RPMI7951 (cell line): ENCODE results near the gene LENG1. TPM values are rescaled to one million over a fixed set of nuclear protein-coding genes. Genes with fewer than 3 reads are reported as not detected.

Experiments
- DNase-seq: peaks from one replicate; pipeline ENCODE4 v3.0.0-alpha.2; 2012; ENCODE audit warnings: low read depth
- total RNA-seq: library from RNA; depleted of rRNA; stranded (reverse); fragments of >200 nt; shearing (Covaris generic); gene quantifications from 2 replicates; pipeline ENCODE4 v1.2.3, GENCODE V29; 2014

The LENG1 gene
- total RNA-seq, 1 experiment from 2014 or later = 13.1 TPM

DNA sequence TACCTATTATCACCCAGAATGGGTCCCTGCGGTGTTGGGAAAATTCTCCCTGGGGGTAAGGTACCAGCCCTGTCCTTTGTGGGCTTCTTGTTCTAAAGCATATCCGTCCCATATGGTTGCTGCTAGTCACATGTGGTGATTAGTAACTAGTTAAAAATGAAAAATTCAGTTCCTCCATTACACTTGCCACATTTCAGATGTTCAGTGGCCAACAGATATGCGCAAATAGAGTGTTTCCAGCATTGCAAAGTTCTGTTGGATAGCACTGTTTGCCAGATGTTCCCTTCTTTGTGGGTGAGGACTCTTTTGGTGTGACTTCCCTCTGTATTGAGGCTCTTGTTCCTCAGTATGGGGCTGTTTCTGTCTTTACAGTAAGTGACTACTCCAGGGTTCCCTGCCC is 18.2 kb downstream of the LENG1 start:
- no peak for DNase-seq

DNA sequence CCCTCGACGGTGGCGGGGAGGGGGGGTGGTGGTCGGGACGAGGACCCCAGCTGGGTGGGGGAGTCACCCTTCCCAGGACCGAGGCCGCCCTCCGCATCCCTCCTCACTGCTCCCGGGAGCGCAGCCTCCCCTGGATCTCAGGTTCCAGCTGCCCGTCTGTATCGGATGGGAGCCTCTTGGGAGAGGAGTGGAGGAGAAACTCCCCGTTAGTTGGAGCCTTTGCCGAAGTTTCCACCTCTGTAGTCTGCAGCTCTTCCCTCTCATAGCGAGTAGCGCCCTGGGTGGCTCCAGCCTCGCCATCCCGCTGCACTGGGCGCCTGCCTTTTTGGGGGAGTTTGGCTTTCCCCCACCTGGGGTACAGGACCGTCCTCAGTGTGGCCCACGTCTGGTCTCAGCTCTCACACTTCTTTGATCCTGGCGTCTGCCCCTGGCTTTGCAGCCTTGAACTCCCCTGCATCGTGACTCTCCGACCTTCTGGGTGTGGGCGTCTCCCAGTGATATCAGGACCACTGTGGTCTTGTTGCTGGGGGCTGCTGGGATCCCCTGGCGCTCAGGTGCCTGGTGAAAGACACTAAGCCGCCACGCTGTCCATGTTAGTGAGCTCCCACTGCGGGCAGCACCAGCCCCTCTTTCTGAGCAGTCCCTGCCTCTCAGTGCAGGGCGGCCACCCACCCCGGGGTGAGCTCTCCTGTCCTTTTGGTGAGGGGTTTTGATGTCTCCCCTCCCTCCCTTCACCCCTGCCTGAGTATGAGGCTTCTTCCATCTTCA is 20.8 kb downstream of the LENG1 start:
- no peak for DNase-seq

DNA sequence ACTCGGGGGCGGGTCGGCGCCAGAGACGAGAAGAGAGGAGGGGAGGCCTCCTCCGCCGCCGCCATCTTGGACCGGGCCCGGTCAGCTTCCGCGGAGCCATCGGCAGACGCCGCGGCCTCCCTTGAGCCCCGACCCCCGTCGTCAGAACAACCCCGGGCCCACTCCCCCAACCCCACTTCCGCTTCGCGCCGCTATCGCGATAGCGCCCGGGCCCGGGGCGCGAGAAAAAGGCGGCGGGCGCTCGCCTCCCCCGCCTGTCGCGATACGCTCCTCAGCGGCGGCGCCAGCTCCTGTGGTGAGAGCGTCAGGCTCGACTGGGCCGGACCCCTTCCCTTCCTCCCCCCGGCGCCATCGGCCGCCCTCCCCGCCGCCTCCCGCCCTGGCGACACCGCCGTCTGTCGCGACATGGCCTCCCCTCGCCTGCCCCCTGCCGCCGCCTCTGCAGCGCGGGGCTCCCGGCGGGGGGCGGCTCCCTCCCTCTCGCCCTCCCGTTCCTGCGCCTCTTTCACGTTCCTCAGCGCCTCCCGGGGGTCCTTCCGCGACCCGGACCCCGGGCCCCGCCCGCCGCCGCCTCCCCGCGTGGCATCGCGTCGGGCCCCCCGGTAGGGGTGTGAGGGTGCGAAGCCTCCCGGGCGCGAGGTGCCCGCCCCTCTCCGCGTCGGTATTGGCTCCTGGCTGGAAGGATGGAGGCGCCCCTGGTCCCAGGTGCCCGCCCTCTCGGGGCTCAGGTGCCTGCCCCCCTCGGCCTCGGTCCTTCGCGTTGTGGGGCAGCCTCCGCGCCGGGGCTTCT is 21.6 kb downstream of the LENG1 start, which contains the start of gene CNOT3:
Gene CNOT3 (plus strand): TSS at position 64 of the 790 bp plus-strand sequence. CDS start 5,217 bp downstream, outside the sequence.
- DNase-seq = no peak

DNA sequence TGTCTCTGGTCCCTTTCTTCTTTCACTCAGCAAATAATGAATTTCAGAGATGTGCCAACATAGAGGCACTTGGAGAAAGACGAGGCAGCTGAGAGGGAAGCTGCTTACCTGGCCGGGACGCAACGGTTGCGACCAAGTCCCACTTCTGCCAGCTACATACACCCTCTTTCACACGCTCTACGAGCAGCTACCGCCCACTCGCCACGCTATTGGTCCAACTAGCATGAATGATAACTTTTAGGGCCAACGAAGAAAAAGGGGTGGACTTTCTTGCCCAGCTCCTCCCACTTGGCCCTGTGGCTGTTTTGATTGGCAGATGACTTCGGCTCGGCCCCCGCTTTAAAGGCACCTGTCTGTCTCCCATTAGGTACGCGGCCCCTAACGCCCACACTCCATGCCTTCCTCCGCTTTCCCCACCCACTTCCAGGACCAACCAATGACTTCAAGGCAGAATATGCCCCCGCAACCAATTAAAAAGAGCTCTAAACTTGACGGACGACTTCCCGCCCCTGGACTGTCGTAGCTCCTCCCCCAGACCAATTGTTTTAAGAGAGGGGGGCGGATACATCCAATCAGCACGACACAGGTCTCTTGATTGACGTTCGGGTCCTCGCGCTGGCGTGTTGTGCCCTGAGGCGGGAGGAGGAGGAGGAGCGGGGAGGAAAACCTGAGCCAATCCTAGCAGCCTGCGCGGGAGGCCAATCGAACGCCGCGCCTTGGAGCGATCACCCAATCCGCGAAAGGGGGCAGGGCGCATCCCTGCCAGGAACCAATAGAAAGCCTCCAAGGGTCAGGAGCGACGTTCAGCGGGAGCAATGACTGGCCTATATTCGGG is 22.4 kb downstream of the LENG1 start:
- peak; percentile 100 for DNase-seq

DNA sequence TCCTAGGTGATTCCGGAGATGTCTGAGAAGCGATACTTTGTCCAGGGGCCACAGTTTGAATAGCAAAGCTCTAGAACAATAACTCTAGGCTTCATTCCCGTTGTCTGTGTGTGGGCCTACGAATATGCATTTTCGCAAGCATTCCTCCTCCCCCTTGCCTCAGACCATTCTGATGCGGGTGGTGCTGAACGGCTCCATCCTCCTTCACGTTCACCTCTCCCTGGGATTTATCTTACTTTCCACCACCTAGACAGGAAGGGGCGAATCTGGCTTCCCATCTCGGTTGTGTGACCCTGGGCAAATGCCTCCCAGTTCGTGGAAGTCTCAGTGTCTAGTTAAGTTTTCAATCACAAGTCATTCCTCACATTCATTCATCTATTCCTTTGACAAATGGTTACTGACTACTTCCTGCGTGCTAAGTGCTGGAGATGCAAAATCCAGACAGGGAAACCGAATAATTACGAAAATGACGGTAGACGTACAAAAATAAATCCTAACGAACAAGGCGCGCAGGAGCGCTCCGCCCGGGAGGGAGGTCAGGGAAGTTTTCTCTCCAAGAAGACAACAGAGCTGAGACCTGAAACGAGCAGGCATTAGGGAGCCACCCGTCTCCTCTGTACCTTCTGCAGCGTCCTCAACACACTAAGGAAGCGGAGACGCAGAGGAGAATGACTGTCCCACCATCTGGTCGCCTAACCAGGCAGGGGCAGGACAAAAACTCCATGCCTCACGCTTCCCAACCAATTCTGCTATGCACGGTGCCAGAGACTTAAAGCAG is 23.2 kb downstream of the LENG1 start:
- DNase-seq = no peak

DNA sequence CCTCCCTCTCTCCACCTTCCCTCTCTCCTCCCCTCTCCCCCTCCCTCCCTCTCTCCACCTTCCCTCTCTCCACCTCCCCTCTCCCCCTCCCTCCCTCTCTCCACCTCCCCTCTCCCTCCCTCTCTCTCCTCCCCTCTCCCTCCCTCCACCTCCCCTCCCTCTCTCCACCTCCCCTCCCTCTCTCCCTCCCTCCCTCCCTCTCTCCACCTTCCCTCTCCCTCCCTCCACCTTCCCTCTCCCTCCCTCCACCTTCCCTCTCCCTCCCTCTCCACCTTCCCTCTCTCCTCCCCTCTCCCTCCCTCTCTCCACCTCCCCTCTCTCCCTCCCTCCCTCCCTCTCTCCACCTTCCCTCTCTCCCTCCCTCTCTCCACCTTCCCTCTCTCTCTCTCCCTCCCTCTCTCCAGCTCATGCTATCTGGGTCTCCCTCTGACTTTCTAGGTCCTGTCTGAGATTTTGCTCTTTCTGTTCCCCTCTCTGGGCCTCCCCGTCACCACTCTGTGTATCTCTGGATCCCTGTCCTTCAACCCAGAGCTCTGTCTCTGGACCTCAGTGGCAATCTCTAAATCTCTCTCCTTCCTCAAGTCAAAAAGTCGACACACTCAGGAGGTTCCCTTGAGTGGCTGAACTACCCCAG is 25.4 kb downstream of the LENG1 start:
- no peak for DNase-seq

DNA sequence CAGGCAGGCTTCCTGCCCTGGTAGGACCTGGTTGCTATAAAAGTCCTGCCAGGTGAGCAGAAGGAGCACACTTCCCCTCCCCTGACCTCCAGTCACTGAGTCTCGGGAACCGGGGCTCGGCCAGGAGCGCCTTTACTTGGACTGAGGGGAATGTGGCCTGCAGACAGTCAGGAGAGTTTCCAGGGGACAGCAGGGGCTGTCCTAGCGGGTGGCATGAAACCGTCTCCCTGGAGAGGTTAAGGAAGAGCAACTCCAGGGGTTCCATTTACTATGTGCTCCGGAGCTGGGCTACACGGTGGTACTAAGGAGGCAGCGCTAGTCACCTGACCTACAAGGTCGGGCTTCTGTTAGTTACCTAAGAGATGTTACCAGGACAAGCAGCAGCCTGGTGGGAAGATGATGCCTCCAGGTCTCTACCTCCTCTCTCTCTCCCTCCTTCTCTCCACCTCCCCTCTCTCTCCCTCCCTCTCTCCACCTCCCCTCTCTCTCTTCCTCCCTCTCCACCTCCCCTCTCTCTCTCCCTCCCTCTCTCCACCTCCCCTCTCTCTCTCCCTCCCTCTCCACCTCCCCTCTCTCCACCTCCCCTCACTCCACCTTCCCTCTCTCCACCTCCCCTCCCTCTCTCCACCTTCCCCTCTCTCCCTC is 26.1 kb downstream of the LENG1 start:
- no peak for DNase-seq

DNA sequence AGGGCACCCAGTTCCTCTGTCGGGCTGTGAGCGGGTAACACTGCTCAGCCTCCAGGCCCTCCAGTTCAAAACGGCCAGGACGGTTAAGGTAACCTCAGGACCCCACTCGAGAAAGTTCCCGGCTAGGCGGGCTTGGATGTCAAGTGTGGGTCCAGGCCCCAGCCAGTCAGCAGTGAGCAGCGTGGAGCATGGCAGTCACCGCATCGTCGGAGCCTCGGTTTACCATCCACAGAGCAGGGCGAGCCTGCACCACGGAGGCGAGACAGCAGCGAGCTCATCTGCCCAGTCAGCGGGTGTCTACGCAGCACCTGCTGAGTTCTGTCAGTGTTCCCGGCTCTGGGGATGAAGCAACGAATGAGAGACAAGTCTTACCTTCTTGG is 29.9 kb downstream of the LENG1 start:
- DNase-seq = no peak

DNA sequence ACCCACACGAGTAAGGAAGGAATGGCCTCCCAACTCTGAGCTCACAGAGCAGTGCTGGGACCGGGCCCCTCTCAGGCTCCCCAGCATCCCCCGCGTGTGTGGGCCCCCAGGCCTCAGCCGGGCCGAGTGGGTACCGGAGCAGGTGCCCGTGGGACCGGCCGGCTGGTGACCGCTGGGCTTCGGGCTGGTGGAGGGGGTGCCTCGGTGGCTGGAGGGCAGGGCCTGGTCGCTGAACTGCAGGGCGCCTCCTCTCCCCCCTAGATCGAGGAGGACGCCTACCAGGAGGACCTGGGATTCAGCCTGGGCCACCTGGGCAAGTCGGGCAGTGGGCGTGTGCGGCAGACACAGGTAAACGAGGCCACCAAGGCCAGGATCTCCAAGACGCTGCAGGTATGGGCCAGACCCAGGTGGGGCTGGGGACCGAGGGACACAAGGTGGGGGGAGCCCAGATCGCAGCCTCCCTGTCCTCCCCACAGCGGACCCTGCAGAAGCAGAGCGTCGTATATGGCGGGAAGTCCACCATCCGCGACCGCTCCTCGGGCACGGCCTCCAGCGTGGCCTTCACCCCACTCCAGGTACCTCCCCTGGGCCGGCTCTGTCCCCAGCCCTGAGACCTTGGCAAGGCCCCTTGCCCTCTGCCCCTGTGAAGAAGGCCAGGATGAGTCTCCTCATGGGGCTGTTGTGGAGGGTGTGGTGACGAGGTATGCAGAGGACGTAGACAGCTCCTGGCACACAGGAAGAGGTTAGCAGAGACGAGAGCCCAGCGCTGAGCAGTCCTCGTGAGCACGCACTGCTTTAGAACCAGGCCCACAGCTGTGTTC is 30.5 kb downstream of the LENG1 start:
- DNase-seq = no peak

DNA sequence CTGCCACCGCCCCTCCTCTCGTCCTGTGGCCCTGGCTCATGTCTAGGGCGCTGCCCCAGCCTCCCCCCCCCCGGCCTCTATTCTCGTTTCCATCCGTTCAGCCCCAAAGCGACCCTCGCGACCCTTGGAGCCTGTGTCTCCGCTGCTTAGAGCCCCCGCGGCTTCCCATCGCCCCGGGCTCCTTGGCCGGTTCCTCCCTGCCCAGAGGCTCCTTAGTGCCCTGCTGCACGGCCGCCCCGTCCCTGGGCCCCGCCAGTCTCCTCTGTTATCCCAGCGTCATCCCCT is 31.1 kb downstream of the LENG1 start:
- no peak for DNase-seq

DNA sequence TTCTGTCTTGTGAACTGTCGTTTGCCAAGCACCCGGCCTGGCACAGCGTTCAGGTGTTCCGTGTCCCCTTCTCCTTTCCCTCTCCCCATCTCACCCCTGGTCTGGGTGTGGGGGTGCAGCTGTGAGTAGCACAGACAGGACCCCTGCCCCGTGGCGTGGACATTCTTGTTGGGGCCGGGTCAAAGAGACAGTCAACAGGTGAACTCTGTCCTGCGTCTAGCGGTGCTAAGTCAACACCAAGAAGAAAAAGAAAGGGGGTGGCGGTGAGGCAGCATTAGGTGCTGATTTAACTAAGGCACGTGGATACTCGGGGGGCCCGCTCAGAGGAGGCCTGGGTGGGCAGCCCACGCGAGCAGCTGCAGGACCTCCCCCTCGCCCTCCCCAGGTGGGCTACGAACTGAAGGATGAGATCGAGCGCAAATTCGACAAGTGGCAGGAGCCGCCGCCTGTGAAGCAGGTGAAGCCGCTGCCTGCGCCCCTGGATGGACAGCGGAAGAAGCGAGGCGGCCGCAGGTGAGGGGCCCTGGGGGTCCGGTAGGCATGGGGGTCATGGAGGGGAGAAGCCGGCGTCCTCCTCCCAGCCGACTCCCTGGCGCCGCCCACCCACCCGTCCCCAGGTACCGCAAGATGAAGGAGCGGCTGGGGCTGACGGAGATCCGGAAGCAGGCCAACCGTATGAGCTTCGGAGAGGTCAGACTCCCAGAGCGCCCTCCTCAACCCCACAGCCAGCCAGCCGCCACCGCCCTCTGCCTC is 31.7 kb downstream of the LENG1 start:
- no peak for DNase-seq

DNA sequence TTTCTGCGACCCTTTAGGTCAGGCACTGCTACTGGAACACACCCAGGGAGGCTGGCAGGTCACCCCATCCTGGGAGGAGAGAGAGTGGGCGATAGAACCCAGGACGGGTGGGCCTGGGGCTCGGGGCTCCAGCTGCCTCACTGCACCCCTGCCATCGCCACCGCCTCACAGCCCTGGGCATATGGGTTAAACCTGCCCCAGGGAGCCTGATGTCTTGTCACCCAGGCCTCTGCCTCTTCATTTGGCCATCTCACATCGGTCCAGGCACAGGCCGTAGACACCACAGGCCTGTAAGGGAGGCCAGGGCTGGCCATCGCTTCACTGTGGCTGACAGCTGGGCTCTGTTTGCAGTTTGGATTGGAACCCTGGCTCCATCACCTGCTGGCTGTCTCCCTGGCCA is 33.8 kb downstream of the LENG1 start:
- no peak for DNase-seq

DNA sequence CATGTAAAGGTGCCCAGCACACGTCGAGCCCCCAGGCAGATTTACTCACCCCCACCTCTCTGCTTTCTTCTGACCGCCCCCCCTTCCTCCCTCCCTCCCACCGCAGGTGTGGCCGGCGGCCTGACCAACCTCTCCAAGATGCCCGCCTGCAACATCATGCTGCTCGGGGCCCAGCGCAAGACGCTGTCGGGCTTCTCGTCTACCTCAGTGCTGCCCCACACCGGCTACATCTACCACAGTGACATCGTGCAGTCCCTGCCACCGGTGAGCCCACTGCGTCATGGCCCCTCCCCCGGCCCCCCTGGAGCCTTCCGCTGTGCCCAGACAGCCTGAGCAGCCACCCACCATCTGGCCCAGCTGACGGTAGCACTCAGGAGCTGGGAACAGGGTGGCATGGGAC is 35.1 kb downstream of the LENG1 start:
- DNase-seq = no peak

DNA sequence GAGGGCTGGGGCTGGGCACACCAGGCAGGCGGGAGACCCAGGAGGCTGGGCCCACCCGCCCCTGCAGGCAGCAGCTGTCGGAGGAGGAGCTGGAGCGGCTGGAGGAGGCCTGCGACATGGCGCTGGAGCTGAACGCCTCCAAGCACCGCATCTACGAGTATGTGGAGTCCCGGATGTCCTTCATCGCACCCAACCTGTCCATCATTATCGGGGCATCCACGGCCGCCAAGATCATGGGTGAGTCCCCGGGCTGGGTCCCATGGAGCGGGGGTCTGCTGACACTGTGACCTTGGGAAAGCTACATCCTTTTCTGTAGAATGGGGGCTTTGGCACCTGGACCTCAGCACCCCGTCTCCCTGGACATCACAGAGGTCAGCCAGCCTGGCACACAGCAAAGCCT is 35.8 kb downstream of the LENG1 start:
- no peak for DNase-seq

DNA sequence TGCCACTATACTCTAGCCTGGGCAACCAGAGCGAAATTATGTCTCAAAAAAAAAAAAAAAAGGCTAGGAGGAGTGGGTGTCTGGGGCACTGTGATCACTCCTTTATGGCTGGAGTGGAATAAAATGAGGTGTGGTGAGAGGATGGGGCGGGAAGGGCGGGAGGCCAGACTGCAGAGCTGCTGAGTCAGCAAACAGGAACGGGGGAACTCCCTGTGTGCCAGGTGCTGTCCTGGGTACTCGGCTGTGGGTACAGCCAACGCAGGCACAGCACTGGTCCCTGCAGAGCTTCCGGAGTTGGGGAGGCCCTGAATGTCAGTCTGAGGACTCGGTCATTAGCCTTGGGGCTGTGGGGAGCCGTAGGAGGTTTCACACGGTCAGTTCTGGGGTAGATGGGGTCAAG is 38.3 kb downstream of the LENG1 start:
- DNase-seq = no peak

DNA sequence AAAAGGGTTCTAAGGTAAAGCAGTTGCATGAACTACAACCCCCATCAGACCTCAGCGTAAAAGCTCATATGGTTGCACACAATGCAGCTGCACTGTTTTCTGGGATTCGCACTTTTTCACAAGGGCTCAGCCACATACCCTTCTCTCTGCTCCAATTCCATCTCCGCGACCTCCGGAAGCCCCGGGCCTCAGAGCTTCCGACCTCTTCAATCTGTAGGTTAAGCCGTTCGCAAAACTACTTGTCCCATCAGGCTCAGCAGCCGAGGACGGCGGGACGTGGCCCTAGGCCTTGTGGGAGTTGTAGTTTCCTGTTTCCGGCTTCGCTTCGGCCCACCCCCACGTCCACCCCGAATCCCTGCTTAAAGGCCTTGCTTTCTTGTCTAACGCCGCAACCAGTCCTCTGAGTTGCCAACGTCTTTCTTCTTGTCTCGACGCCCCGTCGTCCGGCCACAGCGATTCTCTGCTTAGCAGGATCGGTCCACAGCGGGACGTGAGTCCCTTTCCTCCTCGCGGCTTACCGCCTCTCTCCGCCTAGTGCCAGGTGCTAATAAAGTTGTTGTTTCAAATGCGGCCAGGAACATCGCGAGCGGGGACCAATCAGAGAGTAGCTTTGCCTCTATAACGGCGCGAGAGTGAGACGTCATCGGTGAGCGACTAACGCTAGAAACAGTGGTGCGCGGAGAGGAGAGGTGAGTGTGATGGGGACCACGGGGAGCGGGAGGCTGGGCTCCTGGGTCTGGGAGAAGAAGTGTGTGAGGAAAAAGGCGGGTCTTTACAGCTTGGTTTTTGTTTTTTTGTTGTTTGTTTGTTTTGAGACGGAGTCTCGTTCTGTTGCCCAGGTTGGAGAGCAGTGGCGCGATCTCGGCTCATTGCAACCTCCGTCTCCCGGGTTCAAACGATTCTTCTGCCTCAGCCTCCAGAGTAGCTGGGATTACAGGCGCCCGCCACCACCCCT is 44.1 kb downstream of the LENG1 start, which contains the start of the genes PRPF31 and TFPT:
Gene PRPF31 (plus strand): TSS at position 646 of the 955 bp plus-strand sequence. CDS start 2,525 bp downstream, outside the sequence.
Gene TFPT (minus strand): TSS at position 549 of the 955 bp plus-strand sequence. CDS start 388 bp downstream, at position 161.
- DNase-seq = peak; percentile 99

DNA sequence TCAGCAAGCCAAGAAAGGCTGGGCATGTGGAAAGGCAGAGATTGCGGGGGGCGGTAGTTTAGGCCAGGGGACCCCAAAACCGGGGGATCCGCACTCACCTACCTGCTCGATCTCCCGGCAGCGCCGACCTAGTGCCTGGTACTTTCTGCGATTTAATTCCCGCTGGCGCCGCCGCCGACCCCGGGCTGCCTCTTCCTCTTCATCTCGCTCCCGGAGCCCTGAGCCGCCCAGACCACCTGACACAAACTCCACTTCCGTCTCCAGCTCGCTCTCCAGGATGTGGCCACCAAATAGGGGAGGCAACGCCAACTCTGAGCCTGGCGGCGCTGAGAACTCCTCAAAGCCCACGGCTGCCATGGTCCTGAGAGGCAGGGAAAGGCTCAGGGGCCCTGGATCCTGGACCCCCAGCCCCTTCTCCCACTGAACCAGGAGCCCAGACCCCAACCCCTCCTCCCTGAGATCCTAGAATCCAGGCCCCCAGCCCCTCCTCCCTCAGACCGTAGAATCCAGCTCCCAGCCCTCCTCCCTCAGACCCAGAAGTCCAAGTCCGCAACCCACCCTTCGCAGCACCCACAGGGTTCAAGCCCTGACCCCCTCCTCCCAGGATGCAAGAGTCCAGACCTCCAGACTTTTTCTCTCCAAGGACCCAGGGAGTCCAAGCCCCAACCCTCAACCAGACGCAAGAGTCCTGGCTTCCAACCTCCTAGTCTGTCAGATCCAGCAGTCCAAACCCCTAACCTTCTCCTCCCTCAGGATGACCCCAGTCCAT is 45.0 kb downstream of the LENG1 start:
- peak; percentile 67 for DNase-seq
